ENCODE results near the gene FN3K.
"Not testable (repeated sequence)": the region's sequence is repeated elsewhere in the genome, so short reads cannot be mapped to it uniquely, and the experiment has no call there.

The FN3K gene

GRCh38 chr17:82765371-82765770 lies 30.0 kb downstream of the FN3K start:
- H3K4me3 Mint-ChIP-seq: no peak overlapping the region
- no peak overlapping the region for H3K27ac Mint-ChIP-seq
- peaks cover 36% of the 10 kb centered on the region for H3K36me3 Mint-ChIP-seq (ENCODE audit: low read depth)
- H3K9me3 Mint-ChIP-seq: no peaks in the 10 kb centered on the region
- DNase-seq (ENCODE audit: low spot score): no peak
- H3K27me3 Mint-ChIP-seq (ENCODE audit: low read depth): no peaks in the 10 kb centered on the region
- peaks cover 12% of the 10 kb centered on the region for H3K4me1 Mint-ChIP-seq (ENCODE audit: low read depth)

- Mint-ChIP-seq H3K27ac (no peak overlapping the region), H3K4me1 (ENCODE audit: low read depth) (peaks cover 11% of the 10 kb centered on the region), H3K27me3 (ENCODE audit: low read depth) (no peaks in the 10 kb centered on the region), H3K4me3 (no peak overlapping the region), H3K9me3 (no peaks in the 10 kb centered on the region), H3K36me3 (ENCODE audit: low read depth) (peaks cover 36% of the 10 kb centered on the region)
- no peak for DNase-seq (ENCODE audit: low spot score)
Observed at GRCh38 chr17:82767041-82767754, 31.8 kb downstream of the FN3K start.

GRCh38 chr17:82769041-82769440 lies 33.6 kb downstream of the FN3K start:
- DNase-seq (ENCODE audit: low spot score): no peak
- Mint-ChIP-seq H3K4me3 (no peak overlapping the region), H3K9me3 (no peaks in the 10 kb centered on the region), H3K36me3 (ENCODE audit: low read depth) (peaks cover 36% of the 10 kb centered on the region), H3K4me1 (ENCODE audit: low read depth) (peaks cover 11% of the 10 kb centered on the region), H3K27me3 (ENCODE audit: low read depth) (no peaks in the 10 kb centered on the region), H3K27ac (no peak overlapping the region)

GRCh38 chr17:82772026-82772425 lies 36.6 kb downstream of the FN3K start:
- peaks cover 3% of the 10 kb centered on the region for H3K4me1 Mint-ChIP-seq (ENCODE audit: low read depth)
- H3K4me3 Mint-ChIP-seq: no peak overlapping the region
- H3K9me3 Mint-ChIP-seq: no peaks in the 10 kb centered on the region
- H3K27me3 Mint-ChIP-seq (ENCODE audit: low read depth): no peaks in the 10 kb centered on the region
- H3K27ac Mint-ChIP-seq: no peak overlapping the region
- peaks cover 28% of the 10 kb centered on the region for H3K36me3 Mint-ChIP-seq (ENCODE audit: low read depth)
- DNase-seq (ENCODE audit: low spot score): no peak

- H3K36me3 Mint-ChIP-seq (ENCODE audit: low read depth): peaks cover 14% of the 10 kb centered on the region
- H3K4me1 Mint-ChIP-seq (ENCODE audit: low read depth); H3K27ac Mint-ChIP-seq; H3K4me3 Mint-ChIP-seq; H3K9me3 Mint-ChIP-seq; DNase-seq (ENCODE audit: low spot score); H3K27me3 Mint-ChIP-seq (ENCODE audit: low read depth): not testable (repeated sequence)
Observed at GRCh38 chr17:82774456-82774855, 39.0 kb downstream of the FN3K start.

GRCh38 chr17:82775001-82775823 lies 39.8 kb downstream of the FN3K start:
- no peaks in the 10 kb centered on the region for H3K27me3 Mint-ChIP-seq (ENCODE audit: low read depth)
- peak; percentile 22 for DNase-seq (ENCODE audit: low spot score)
- H3K27ac Mint-ChIP-seq: no peak overlapping the region
- H3K4me3 Mint-ChIP-seq: no peak overlapping the region
- no peaks in the 10 kb centered on the region for H3K9me3 Mint-ChIP-seq
- peaks cover 14% of the 10 kb centered on the region for H3K36me3 Mint-ChIP-seq (ENCODE audit: low read depth)
- H3K4me1 Mint-ChIP-seq (ENCODE audit: low read depth): peaks cover 2% of the 10 kb centered on the region

GRCh38 chr17:82776454-82776853 lies 41.0 kb downstream of the FN3K start:
- no peak overlapping the region for H3K4me3 Mint-ChIP-seq
- peaks cover 12% of the 10 kb centered on the region for H3K36me3 Mint-ChIP-seq (ENCODE audit: low read depth)
- DNase-seq (ENCODE audit: low spot score): no peak
- no peak overlapping the region for H3K27ac Mint-ChIP-seq
- H3K4me1 Mint-ChIP-seq (ENCODE audit: low read depth): peaks cover 2% of the 10 kb centered on the region
- H3K9me3 Mint-ChIP-seq: no peaks in the 10 kb centered on the region
- no peaks in the 10 kb centered on the region for H3K27me3 Mint-ChIP-seq (ENCODE audit: low read depth)

- not testable (repeated sequence) for H3K27ac Mint-ChIP-seq; H3K9me3 Mint-ChIP-seq; H3K4me3 Mint-ChIP-seq; H3K27me3 Mint-ChIP-seq (ENCODE audit: low read depth); H3K4me1 Mint-ChIP-seq (ENCODE audit: low read depth); DNase-seq (ENCODE audit: low spot score)
- peaks cover 12% of the 10 kb centered on the region for H3K36me3 Mint-ChIP-seq (ENCODE audit: low read depth)
Observed at GRCh38 chr17:82777778-82778375, 42.5 kb downstream of the FN3K start.

GRCh38 chr17:82779541-82779940 lies 44.1 kb downstream of the FN3K start:
- no peaks in the 10 kb centered on the region for H3K27me3 Mint-ChIP-seq (ENCODE audit: low read depth)
- H3K9me3 Mint-ChIP-seq: no peaks in the 10 kb centered on the region
- H3K27ac Mint-ChIP-seq: no peak overlapping the region
- peaks cover 13% of the 10 kb centered on the region for H3K36me3 Mint-ChIP-seq (ENCODE audit: low read depth)
- H3K4me3 Mint-ChIP-seq: no peak overlapping the region
- peaks cover 11% of the 10 kb centered on the region for H3K4me1 Mint-ChIP-seq (ENCODE audit: low read depth)
- DNase-seq (ENCODE audit: low spot score): no peak

GRCh38 chr17:82780195-82780594 lies 44.8 kb downstream of the FN3K start:
- Mint-ChIP-seq H3K4me3 (no peak overlapping the region), H3K9me3 (no peaks in the 10 kb centered on the region), H3K27ac (no peak overlapping the region), H3K27me3 (ENCODE audit: low read depth) (no peaks in the 10 kb centered on the region), H3K36me3 (ENCODE audit: low read depth) (peaks cover 12% of the 10 kb centered on the region), H3K4me1 (ENCODE audit: low read depth) (peaks cover 11% of the 10 kb centered on the region)
- DNase-seq (ENCODE audit: low spot score): no peak

- no peak for DNase-seq (ENCODE audit: low spot score)
- Mint-ChIP-seq H3K4me3 (no peak overlapping the region), H3K27me3 (ENCODE audit: low read depth) (no peaks in the 10 kb centered on the region), H3K9me3 (no peaks in the 10 kb centered on the region), H3K36me3 (ENCODE audit: low read depth) (peaks cover 12% of the 10 kb centered on the region), H3K27ac (no peak overlapping the region), H3K4me1 (ENCODE audit: low read depth) (peaks cover 10% of the 10 kb centered on the region)
Observed at GRCh38 chr17:82780971-82781893, 45.8 kb downstream of the FN3K start.

- Mint-ChIP-seq H3K9me3 (no peaks in the 10 kb centered on the region), H3K4me3 (no peak overlapping the region), H3K36me3 (ENCODE audit: low read depth) (peaks cover 12% of the 10 kb centered on the region), H3K27ac (peak overlapping the region; percentile 62), H3K27me3 (ENCODE audit: low read depth) (no peaks in the 10 kb centered on the region), H3K4me1 (ENCODE audit: low read depth) (peaks cover 10% of the 10 kb centered on the region)
- DNase-seq (ENCODE audit: low spot score): peak; percentile 72
Observed at GRCh38 chr17:82781894-82782274, 46.5 kb downstream of the FN3K start.

- no peaks in the 10 kb centered on the region for H3K9me3 Mint-ChIP-seq
- peaks cover 9% of the 10 kb centered on the region for H3K36me3 Mint-ChIP-seq (ENCODE audit: low read depth)
- peaks cover 10% of the 10 kb centered on the region for H3K4me1 Mint-ChIP-seq (ENCODE audit: low read depth)
- H3K4me3 Mint-ChIP-seq: no peak overlapping the region
- H3K27ac Mint-ChIP-seq: no peak overlapping the region
- DNase-seq (ENCODE audit: low spot score): no peak
- no peaks in the 10 kb centered on the region for H3K27me3 Mint-ChIP-seq (ENCODE audit: low read depth)
Observed at GRCh38 chr17:82782657-82783207, 47.3 kb downstream of the FN3K start.
